MV-4-11 (cell line): ENCODE measurements around the gene CRIM1.

Experiments used
- DNase-seq: peaks from one replicate; lab custom pipeline; 2025; lab: John Stamatoyannopoulos, UW

The CRIM1 gene

DNA sequence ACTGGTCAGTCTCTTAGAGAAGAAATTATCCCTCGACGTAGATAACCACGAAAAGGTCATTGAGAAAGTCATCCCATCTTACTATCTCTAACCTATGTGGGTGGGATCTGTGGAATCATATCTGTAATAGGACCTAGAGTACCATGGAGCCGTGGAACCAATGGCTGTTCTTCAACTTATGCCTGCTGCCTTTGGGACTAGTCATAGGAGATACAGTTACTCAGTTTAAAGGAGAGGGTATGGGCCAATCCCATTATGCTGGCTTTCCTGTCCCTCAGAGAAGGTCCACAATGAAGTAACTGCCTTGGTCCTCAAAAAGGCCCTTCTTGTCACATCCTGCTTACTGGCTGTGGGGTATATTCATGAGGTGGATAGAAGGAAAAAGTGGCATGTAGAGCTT lies 164.9 kb downstream of the CRIM1 start:
- no peak for DNase-seq

DNA sequence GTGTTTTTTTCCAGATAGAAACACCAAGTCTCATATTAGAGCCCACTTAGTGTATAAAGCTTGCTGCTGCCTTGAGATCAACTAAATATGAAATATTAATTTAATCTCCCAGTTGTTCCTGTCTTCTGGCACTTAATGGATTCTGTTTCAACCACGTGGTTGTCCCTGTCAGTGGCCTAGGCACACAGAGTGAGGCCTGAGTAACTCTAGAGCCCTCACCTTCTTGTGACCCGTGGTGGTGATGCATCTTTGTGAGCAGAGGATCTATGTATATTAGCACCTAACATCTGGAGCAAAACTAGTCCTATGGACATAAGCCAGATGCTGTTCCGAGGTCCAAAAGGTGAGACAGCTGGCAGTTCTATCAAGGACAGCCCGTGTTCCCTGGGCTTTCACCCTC lies 167.6 kb downstream of the CRIM1 start:
- DNase-seq = no peak

DNA sequence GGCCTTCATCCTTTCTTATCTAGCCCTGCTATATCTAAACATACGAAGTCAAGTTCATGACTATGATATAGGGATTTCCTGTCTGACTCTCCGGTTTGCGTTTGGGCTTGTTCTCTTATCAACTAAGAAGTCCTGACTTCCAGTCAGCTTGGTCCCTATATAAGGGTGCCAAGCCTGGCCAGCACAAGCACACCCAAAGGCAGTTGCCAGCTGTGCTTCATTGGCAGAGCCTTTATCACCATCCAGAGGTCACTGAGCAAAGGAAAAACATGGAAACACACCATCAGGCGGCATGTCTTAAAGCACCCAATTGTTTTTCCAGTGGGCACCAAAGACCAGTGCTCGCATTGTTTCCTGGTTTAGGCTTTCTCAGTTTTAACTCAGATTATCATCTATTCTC lies 169.7 kb downstream of the CRIM1 start:
- DNase-seq = no peak

DNA sequence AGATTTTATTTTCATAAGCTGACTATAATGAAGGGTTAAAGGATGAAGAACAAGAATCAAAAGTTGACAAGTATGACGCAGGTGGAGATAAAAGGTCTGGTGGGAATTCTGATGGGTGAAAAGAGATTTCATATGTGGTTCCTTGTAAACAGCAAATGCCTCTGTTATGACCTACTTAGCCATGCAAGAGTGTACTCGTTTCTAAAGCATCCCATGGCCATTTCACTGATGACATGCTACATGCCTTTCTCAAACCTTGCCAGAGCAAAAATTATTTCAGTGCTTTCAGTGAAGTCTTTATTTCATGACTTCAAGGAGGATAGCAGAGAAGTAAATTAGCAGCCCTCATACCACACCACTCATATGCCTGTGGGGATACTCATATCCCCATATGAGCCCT lies 170.6 kb downstream of the CRIM1 start:
- DNase-seq = no peak

DNA sequence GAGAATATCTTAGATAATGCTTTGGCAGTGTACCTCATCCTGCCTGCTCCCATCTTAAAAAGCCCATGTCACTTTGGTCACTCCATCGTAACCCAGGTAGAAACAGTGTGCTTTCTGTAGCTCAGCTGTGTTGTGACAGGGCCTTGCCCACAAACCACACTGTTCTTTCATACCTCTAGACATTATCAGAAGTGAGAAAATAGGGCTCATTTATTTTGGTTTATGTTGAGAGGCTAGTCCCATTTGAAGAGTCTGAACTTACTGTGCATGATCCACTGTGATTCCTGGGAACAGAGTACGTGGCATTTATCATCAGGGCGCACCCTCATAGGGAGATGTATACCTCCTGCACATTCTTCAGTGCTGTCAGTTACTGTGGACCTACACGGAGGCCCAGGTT lies 172.7 kb downstream of the CRIM1 start:
- DNase-seq = no peak

DNA sequence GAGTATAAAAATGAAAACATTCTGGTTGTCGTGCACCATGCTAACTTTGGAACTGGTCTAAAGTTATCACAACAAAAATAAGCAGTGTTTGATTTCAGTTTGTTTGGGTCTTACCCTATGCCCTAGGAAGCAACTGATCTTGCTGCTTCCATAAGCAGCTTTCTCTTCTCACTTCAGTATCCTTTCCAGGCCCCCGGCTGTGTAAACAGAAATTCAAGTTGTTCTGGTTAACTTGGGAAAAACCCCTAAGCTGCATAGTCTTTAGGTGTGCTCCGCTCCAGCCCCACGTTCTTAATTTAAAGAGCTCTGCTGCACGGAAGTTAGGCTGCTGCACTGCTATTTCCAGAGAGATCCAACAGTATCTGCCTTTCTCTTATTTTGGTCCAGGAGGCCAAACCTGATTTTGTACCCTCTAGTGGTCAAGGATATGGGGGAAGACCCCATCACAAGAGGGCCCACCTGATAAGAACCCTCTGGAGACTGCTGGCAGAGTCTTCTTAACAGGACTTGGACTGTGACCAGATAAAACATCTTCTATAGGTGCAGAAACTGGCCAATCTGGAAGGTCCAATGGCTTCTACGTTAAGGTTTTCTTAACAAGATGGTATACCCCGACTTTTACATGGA lies 173.3 kb downstream of the CRIM1 start:
- DNase-seq = no peak

DNA sequence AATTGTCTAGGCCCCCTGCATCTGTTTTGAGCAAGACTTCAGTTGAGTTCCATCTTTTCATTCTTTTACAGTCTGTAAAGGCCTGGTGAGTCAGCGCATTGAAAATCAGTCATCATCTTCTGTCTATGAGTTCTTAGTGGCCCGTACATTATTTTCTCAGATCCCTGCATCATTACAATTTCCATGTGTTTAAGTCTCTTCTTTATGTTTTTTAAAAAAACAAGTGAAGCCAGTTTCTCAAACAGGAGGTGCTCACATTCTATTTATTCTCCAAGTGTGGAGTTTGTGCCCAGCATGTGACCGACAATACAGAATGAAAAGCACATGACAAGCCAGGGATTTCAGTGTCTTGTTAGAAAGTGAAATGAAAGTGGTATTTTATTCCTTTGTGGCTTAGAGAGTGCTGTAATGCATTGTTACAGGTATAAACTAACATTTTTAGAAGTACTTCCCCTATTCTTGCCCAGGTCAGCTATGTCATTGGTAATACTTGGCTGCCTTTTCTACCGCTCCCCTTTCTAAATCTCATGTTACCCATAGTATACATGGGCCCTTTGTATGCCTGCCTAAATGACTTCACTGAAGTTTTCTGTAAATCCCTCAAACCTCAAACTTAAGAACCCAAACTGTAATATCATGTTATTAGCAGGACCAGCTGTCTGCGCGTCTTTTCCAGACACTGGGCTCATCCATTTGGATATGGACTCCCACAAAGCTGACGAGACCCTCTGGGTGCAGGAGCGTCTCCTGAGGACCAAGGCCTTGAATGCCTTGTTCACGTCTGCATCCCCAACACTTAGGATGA lies 174.8 kb downstream of the CRIM1 start:
- DNase-seq = peak; percentile 54

DNA sequence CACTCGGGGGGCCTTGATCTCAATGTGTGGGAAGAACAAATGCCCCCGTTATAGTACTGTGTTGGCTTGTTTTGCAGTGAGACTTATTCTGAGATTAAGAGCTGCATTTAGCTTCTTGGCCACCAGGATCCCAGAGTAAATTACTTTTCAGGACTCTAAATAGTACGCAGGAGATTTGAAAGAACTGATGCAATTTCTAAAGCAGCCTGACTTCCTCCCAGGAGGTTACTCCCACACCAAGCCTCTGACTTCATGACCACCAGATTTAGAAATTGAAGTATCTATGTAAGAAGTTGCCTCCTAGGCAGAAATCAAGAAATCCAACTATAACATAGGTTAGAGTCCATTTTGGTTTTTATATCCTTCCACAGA lies 175.4 kb downstream of the CRIM1 start:
- peak; percentile 90 for DNase-seq

DNA sequence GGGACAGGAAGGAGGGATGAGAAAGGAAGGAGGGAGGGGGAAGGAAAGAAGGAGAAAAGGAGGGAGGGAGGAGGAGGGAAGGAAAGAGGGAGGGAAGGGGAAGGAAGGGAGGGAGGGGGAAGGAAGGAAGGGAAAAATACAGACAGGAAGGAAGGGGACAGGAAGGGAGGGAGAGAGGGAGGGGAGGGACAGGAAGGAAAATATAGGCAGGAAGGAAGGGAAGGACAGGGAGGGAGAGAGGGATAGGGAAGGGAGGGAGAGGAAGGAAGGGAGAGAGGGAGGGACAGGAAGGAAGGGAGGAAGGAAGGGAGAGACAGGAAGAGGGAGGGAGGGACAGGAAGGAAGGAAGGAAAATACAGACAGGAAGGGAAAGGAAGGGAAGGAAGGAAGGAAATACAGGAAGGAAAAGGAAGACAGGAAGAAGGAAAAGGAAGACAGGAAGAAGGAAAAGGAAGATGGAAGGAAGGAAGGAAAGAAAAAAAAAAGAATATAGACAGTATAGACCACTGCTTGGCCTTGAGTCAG lies 178.8 kb downstream of the CRIM1 start:
- DNase-seq = no peak

DNA sequence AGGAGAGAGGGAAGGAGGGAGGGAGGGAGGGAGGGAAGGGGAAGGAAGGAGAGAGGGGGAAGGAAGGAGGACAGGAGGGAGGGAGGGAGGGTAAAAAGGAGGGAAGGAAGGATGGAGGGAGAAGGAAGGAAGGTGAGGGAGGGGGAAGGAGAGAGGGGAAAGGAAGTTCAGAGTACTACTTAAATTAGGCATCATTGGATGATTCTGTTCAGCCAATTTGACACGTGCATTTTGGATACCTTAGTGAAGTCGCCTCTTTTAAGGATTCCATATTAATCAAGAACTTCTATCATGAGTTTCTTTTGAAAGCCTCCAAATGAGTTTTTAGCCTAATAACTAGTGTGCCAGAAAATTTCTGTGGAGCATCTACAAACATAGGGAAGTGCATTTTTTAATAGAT lies 179.5 kb downstream of the CRIM1 start:
- DNase-seq = no peak

DNA sequence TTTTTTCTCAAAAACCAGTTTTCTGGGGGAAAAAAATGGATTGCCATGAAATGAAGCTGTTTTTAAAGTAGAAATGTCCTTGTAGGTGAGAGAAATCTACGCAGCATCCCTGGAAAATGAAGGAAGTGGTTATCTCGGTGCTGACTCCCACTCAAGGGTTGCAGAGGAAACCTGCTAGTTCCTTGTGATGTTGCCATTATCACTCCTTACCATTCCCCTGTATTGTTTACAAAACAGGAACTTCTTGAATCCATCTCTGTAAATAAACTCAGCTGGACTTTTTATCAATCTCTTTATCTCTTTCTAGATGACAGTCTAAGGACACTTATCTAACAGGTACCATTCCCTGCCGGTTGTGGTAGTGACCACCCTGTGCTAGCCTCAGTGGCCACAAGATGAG lies 181.2 kb downstream of the CRIM1 start:
- DNase-seq = no peak

DNA sequence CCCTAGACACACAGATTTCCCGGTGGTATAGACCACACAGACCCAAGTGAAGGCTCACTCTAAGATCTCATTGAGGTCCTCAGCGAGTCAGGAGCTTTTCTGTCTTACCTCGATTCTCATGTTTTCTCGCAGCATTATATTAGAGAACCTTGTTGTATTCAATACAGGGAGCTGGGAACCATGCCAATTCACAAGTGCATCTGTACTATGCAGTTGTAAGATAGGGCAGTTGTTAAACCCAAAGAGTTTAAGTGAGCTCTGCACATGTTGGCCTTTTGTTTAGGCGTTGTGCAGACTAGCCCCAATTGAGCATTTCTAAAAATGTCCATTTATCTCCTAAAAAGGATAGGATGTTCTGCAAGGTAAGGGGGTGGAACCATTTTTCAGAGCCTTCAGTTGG lies 182.8 kb downstream of the CRIM1 start:
- DNase-seq = no peak

DNA sequence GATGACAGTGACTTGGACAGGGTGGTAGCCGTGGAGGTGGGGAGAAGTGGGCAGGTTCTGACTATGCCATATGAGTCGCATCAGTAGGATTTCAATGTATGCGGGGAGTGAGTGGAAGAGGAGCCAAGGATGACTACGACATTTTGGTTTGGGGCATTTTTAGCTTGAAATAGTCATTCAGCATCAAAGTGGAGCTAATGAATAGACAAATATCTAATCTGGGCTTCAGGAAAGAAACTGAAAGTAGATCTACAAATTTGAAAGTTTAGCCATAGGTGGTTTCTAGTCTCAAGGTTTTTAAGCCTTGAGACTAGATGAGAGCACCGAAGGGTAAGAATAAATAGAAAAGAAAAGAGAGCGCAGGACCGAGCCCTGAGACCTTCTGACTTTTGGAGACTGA lies 184.1 kb downstream of the CRIM1 start:
- DNase-seq = no peak

DNA sequence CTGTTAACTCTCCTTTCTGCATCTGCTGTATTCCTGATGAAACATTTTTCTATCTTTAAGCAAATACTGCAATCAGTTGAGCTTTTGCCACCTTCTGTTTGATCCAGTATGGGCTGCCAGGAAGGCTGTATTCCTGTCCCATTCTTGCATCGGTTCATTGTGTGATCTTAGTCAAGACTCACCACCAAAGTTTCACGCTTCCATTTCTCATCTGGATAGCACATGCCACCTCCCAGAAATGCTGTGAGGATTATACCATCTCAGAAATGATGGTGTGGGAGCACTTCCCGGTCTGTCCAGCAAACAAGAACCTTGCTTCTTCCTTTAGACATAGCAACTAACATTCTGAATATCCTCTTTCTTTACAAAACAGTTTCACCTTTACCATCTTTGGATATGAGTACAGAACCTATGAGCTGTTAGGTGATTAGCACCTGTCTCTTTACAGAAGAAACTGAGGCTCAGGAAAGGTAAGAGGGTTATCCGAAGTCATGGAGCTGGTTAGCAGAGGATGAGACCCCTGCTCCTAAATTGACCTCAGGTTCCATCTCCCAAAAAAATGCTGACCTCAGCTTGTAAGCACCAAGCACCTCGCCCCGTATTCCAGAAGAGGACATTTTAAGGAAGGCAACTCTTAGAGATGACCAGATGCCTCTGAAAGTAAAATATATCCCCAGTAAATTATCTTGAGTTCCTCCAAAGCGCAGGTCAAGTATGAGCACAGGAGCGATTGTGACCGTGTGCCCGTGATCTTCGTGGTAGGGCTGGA lies 185.6 kb downstream of the CRIM1 start:
- no peak for DNase-seq

DNA sequence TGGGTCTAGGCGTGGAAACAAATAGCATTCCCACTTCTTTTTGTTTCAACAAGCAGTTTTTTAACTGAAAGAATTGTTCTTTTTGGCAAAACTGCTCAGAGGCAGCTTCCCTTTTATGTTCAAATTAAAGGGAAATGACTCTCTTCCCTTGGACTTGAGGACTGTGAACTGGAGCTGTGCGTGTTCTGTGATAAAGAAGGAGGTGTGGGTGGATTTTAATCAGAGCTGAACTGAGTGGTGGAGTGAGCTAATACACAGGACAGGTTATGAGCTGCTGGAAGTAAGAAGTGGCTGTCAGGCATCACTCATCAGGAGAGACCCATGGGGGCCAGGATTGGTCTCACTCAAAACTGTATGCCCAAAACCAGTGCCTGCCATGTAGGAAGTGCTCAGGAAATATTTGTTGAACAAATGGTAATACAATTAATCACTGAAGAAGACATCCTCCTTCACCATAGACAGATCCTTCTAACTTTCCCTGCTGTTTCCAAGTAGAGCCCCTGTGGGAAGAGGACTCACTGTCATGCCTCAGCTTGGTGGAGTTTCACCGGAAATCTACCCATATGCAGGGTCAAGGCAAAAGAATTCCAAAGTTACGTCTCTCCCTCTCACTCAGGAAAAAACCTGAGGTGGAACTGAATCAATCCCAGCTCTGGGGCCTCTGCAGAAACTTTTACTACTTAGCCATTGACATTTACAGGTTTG lies 186.5 kb downstream of the CRIM1 start:
- DNase-seq = no peak

DNA sequence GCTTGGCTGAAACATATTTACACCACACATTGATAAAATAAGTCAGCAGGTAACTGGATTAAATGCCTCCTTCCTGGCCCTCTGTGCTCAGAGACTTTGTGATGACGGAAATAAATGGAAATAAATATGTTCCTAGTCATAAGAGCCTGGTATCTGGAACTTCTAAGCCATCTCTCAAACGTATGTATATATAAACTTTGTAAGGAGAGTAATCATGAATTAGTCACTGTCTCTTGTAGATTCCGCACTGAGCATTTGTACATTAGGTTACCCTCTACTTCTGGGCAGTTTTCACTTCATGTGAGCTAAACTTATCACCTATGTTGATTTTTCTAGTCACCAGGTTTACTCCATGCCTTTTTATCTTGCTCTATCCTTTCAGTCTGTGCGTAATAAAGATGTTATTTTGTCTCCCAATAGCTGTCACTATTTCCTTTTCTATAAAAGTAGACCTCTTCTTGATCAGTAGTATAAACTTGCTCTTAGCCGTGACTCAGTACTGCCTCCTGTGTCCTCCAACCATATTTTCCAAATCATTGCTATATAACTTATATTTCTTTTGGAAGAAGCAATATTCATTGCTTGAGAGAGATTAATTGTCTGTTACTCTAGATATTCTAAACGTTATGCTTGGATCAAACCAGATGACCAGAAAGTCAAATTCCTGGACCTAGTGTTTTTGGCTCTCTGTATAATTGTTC lies 189.2 kb downstream of the CRIM1 start:
- DNase-seq = no peak

DNA sequence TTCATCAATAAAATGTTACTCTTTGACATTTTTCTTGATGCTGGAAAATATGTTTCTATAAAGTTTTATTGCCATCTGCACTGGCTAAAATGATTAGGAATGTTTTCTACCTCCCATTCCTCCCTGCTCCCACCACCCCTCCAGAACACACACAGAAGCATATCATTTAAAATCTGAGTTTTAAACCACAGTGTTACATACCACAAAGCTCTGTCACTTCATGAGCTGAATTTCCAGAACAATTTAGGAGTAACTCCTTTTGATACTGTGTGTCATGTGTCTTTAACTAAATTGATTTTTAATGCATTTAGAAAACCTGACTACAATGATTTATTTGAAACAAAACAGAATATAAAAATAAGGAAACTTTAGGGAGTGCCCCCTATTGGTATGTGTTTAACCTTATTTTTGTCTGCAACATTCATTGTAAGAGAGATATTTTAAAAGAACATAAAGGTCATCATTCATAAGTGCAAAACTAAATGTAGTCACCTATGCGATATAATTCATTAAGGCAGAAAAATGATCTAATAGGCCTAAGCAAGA lies 190.4 kb downstream of the CRIM1 start:
- no peak for DNase-seq

DNA sequence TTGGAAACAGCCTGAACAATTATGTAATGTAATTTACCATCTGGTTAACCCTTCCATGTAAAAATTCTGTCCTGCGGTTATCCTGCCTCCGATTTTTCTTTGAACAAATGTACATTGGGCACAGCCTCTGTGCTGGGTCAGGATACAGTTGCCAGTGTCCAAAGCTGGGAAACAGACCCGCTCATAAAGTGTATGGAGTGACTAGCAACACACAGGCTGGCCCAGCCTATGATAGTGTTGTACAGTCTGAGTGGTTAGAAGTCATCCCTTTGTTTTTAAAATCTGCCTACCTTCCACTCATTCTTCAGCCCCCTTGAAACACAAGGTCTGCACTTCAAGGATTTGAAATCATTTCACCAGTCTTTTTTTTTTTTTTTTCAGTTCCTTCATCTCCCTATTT lies 192.3 kb downstream of the CRIM1 start:
- DNase-seq = no peak

DNA sequence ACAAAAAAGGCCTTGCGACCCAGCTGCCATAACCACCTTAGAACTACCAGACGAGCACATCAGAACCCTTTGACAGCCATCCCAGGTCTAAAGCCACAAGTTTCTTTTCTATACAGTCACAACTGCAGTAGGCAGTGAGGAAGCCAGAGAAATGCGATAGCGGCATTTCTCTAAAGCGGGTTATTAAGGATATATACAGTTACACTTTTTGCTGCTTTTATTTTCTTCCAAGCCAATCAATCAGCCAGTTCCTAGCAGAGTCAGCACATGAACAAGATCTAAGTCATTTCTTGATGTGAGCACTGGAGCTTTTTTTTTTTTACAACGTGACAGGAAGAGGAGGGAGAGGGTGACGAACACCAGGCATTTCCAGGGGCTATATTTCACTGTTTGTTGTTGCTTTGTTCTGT lies 193.6 kb downstream of the CRIM1 start:
- no peak for DNase-seq

DNA sequence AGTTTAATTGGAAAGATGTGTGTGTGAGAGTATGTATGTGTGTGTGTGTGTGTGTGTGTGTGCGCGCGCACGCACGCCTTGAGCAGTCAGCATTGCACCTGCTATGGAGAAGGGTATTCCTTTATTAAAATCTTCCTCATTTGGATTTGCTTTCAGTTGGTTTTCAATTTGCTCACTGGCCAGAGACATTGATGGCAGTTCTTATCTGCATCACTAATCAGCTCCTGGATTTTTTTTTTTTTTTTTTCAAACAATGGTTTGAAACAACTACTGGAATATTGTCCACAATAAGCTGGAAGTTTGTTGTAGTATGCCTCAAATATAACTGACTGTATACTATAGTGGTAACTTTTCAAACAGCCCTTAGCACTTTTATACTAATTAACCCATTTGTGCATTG lies 194.4 kb downstream of the CRIM1 start:
- DNase-seq = no peak

DNA sequence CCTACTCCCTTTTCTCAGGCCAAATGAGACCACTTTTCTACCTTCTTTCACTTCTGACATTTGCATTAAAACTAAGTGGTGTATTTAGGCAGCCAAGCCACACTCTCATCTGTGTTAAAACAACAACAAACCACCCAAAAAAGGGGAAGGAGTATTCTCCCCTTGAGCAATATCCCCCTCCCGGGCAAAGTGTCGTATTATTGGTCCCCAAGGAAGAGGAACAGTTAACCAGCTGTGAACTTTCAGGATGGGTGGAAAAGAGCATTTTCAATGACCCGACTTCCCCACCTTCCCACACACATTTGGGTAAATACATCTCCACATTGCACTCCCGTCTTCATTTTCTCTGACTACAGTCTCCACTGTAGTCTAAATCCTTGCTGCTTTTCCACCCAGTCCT lies 198.1 kb downstream of the CRIM1 start:
- peak; percentile 91 for DNase-seq
